K562 (cell line): ENCODE measurements around the gene IP6K2. TPM values are rescaled to one million over a fixed set of nuclear protein-coding genes. Genes with fewer than 3 reads are reported as not detected.

Source experiments
- ELF4 ChIP-seq: fragments of 450-650 bp; formaldehyde crosslinking; IDR thresholded peaks from 2 replicates; pipeline ENCODE4 v1.4.0; 2022; ENCODE audit warnings: missing genetic modification characterization
- ESRRA ChIP-seq: fragments of 450-650 bp; IDR thresholded peaks from 2 replicates; pipeline ENCODE4 v1.6.1; 2014; ENCODE audit warnings: low read depth, mild to moderate bottlenecking, moderate library complexity, borderline replicate concordance
- HCFC1 ChIP-seq: IDR thresholded peaks from 2 replicates; pipeline ENCODE4 v1.6.1; 2012; ENCODE audit warnings: low read depth, low read length, improper control_type of control experiment
- HINFP ChIP-seq: fragments of 450-650 bp; conservative IDR thresholded peaks from 2 replicates; pipeline ENCODE4 v1.6.1; 2016; ENCODE audit warnings: missing genetic modification characterization, low read depth, mild to moderate bottlenecking, control low read depth, missing compliant biosample characterization
- LARP7 ChIP-seq: fragments of 450-650 bp; IDR thresholded peaks from 2 replicates; pipeline ENCODE4 v1.6.1; 2016
- MTA3 ChIP-seq: fragments of 450-650 bp; formaldehyde crosslinking; IDR thresholded peaks from 2 replicates; pipeline ENCODE4 v1.6.1; 2017; ENCODE audit warnings: mild to moderate bottlenecking, borderline replicate concordance
- PHF8 ChIP-seq: fragments of 200-600 bp; sonication (generic); IDR thresholded peaks from 2 replicates; pipeline ENCODE4 v1.6.1; 2012; ENCODE audit warnings: mixed run types, mild to moderate bottlenecking, inconsistent platforms, low read length, moderate library complexity, borderline replicate concordance
- SPI1 ChIP-seq: IDR thresholded peaks from 2 replicates; pipeline ENCODE4 v1.6.1; 2011; ENCODE audit warnings: low read depth, low read length, control low read depth, borderline replicate concordance
- STAT5B ChIP-seq: fragments of 250-450 bp; sonication (Bioruptor Pico); IDR thresholded peaks from 2 replicates; pipeline ENCODE4 v1.8.0; 2021; ENCODE audit warnings: mild to moderate bottlenecking, inconsistent platforms
- TEAD4 ChIP-seq, 2 experiments: sonication (generic) in 1 of 2; formaldehyde crosslinking in 1 of 2; IDR thresholded peaks; 2 replicates each; pipeline versions ENCODE4 v1.6.1 to v1.8.0; 2012 to 2022; ENCODE audit warnings: borderline replicate concordance in 1 of 2, inconsistent platforms in 1 of 2, low read length in 1 of 2, mild to moderate bottlenecking in 1 of 2, missing genetic modification reagents in 1 of 2
- TGIF2 ChIP-seq: sonication (generic); formaldehyde crosslinking; IDR thresholded peaks from 2 replicates; pipeline ENCODE4 v1.8.1; 2022; ENCODE audit warnings: mild to moderate bottlenecking, missing genetic modification reagents, moderate library complexity
- YY1 ChIP-seq, 3 experiments: IDR thresholded peaks; 2 replicates each; pipeline ENCODE4 v1.6.1; 2011; ENCODE audit warnings: low read length in 2 of 3, mild to moderate bottlenecking in 2 of 3, moderate library complexity in 2 of 3, borderline replicate concordance in 1 of 3, control low read depth in 1 of 3, low read depth in 1 of 3; ENCODE audit not compliant: insufficient read depth in 3 of 3, insufficient replicate concordance in 2 of 3, control insufficient read depth in 1 of 3, insufficient read length in 1 of 3; ENCODE audit errors: extremely low read depth in 1 of 3
- ZBTB11 ChIP-seq, 3 experiments: fragments of 200-800 bp in 1 of 3; fragments of 250-450 bp in 1 of 3; fragments of 450-650 bp in 1 of 3; sonication (Bioruptor Pico) in 1 of 3; sonication (Bioruptor generic) in 1 of 3; formaldehyde crosslinking in 1 of 3; IDR thresholded peaks; 2 replicates each; pipeline versions ENCODE4 v1.6.1 to v1.8.0; 2016 to 2022; ENCODE audit warnings: mild to moderate bottlenecking in 2 of 3, missing genetic modification characterization in 2 of 3, missing compliant biosample characterization in 1 of 3, moderate library complexity in 1 of 3
- ZNF121 ChIP-seq: sonication (generic); formaldehyde crosslinking; conservative IDR thresholded peaks from 2 replicates; pipeline ENCODE4 v1.8.0; 2022; ENCODE audit warnings: missing genetic modification reagents
- ZNF184 ChIP-seq: sonication (generic); formaldehyde crosslinking; IDR thresholded peaks from 2 replicates; pipeline ENCODE4 v1.5.0; 2020; ENCODE audit warnings: missing genetic modification reagents
- ZNF232 ChIP-seq: sonication (generic); formaldehyde crosslinking; IDR thresholded peaks from 2 replicates; pipeline ENCODE4 v1.8.0; 2022; ENCODE audit warnings: mild to moderate bottlenecking, missing genetic modification reagents
- ZNF280A ChIP-seq: fragments of 450-650 bp; IDR thresholded peaks from 2 replicates; pipeline ENCODE4 v1.6.1; 2018; ENCODE audit warnings: mild to moderate bottlenecking, low read depth; ENCODE audit not compliant: partially characterized antibody
- polyA plus RNA-seq, 8 experiments: library from polyadenylated mRNA; depleted of rRNA in 4 of 8; stranded (reverse) in 5 of 8; unstranded in 3 of 8; fragments of >200 nt; fragmentation: Nextera tagmentation in 2 of 8; fragmentation: Illumina TruSeq in 1 of 8; extraction: Ambion mirVana in 2 of 8; extraction: Trizol in 1 of 8; gene quantifications; 2 replicates each; pipeline versions ENCODE4 v1.2.1 to v1.2.3, GENCODE V29; 2011 to 2014; ENCODE audit warnings: inconsistent platforms in 1 of 8, missing spikeins in 1 of 8
- total RNA-seq, 7 experiments: library from RNA; depleted of rRNA in 6 of 7; stranded (reverse); fragments of >200 nt in 6 of 7; fragmentation: Illumina TruSeq in 2 of 7; extraction: Trizol in 2 of 7; gene quantifications; 2 replicates each; pipeline versions ENCODE4 v1.2.1 to v1.2.3, GENCODE V29; 2011 to 2021; ENCODE audit warnings: low replicate concordance in 1 of 7
- TF ChIP-seq, protein P1 (sequence below): fragments of 200-400 bp; formaldehyde crosslinking; IDR thresholded peaks from 2 replicates; pipeline ENCODE4 v1.6.1; 2017; ENCODE audit warnings: mild to moderate bottlenecking, low read depth, low read length, moderate library complexity

Gene IP6K2
- total and polyA plus RNA-seq, 9 of the 15 experiments (the other 6 are each of a cell fraction or from before 2014, with no cell fraction given): 19.6 to 78.1 (median 48.0) TPM

- TF ChIP-seq HINFP (tag) (no peak), ZNF121 (no peak), ELF4 (CRISPR knock-in tag) (no peak), PHF8 (no peak), YY1 (IDR thresholded peaks at IDR 0.05; ENCODE audit: borderline replicate concordance in 1 of 3, control insufficient read depth in 1 of 3, extremely low read depth in 1 of 3, insufficient read depth in 3 of 3, insufficient read length in 1 of 3, insufficient replicate concordance in 2 of 3, low read depth in 1 of 3, low read length in 2 of 3) (peak; percentile 62 to 94 (median 87)), LARP7 (no peak), ZNF184 (CRISPR knock-in tag) (no peak), ZNF232 (no peak), HCFC1 (no peak), TEAD4 (IDR thresholded peaks at IDR 0.05; ENCODE audit: low read length) (peak; percentile 23; the same call in 1 of the 2 replicates), TEAD4 (CRISPR knock-in tag; IDR thresholded peaks at IDR 0.05; ENCODE audit: borderline replicate concordance) (no peak), ZBTB11 (CRISPR knock-in tag; IDR thresholded peaks at IDR 0.05) (peak in 1 of 3 experiments; percentile 19; a peak in 1 of 6 replicates), ZNF280A (no peak), MTA3 (no peak), SPI1 (no peak), STAT5B (CRISPR knock-in tag) (no peak), TGIF2 (no peak), ESRRA (no peak)
- TF ChIP-seq, protein P1, sequence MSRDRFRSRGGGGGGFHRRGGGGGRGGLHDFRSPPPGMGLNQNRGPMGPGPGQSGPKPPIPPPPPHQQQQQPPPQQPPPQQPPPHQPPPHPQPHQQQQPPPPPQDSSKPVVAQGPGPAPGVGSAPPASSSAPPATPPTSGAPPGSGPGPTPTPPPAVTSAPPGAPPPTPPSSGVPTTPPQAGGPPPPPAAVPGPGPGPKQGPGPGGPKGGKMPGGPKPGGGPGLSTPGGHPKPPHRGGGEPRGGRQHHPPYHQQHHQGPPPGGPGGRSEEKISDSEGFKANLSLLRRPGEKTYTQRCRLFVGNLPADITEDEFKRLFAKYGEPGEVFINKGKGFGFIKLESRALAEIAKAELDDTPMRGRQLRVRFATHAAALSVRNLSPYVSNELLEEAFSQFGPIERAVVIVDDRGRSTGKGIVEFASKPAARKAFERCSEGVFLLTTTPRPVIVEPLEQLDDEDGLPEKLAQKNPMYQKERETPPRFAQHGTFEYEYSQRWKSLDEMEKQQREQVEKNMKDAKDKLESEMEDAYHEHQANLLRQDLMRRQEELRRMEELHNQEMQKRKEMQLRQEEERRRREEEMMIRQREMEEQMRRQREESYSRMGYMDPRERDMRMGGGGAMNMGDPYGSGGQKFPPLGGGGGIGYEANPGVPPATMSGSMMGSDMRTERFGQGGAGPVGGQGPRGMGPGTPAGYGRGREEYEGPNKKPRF: no peak
Measured at GRCh38 chr3:48716508-48716981, 476 bp downstream of the IP6K2 start (continued).
